VCaP (cell line): Measurements from ENCODE around the gene NR3C2.

ENCODE experiments used
- H3K27ac ChIP-seq: fragments of 450-650 bp; 2 replicates; pipeline ENCODE4 v1.5.1; 2017
- TF ChIP-seq, protein P1 (sequence below): fragments of 450-650 bp; conservative IDR thresholded peaks from 2 replicates; pipeline ENCODE4 v1.5.1; 2017; ENCODE audit warnings: mild to moderate bottlenecking, moderate library complexity

The NR3C2 gene

DNA sequence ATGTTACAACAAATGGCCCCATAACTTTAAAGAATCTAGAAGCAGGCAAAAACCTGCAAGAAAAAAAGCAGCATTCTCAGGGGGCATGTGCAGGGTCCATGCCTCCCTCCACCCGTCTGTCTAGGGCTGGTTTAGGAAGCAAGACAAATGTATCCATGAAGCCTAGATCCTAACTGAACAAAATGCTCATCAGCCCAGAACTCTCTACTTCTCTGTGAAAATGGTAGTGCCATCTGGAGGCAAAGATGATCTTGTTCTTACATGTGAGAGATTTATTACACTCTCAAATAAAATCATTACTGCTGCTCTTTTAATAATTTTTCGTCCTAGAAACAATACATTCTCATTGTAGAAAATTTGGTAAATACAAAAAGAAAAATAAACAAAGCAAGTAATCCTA lies 26.7 kb downstream of the NR3C2 start:
- H3K27ac ChIP-seq: no peak overlapping the region
- TF ChIP-seq, protein P1, sequence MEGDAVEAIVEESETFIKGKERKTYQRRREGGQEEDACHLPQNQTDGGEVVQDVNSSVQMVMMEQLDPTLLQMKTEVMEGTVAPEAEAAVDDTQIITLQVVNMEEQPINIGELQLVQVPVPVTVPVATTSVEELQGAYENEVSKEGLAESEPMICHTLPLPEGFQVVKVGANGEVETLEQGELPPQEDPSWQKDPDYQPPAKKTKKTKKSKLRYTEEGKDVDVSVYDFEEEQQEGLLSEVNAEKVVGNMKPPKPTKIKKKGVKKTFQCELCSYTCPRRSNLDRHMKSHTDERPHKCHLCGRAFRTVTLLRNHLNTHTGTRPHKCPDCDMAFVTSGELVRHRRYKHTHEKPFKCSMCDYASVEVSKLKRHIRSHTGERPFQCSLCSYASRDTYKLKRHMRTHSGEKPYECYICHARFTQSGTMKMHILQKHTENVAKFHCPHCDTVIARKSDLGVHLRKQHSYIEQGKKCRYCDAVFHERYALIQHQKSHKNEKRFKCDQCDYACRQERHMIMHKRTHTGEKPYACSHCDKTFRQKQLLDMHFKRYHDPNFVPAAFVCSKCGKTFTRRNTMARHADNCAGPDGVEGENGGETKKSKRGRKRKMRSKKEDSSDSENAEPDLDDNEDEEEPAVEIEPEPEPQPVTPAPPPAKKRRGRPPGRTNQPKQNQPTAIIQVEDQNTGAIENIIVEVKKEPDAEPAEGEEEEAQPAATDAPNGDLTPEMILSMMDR: peak; percentile 47; the same call in 1 of the 2 replicates

DNA sequence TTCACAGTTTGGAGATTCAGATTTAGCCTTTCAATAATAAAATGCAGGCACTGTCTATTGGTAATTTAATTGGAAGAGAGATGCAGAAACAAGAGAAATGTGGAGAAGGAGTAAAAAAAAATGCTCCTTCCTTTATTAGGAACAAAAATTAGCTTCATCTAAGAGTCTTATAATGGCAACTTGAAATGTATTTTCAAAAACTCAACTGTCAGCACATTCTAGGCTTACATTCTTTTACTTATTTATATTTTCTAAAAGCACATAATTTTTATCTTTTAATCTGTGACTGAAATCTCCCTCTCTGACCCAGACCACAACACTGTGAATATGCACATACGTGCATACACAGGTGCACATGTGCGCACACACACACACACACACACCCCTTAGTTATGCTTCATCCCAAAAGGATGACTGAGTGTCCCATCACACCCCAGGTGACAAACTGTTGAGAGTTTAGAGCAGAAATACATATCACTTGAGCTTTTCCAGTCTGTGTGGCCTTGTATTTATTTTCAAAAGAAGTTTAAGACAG lies 29.7 kb downstream of the NR3C2 start:
- TF ChIP-seq, protein P1: no peak
- H3K27ac ChIP-seq: no peak overlapping the region

DNA sequence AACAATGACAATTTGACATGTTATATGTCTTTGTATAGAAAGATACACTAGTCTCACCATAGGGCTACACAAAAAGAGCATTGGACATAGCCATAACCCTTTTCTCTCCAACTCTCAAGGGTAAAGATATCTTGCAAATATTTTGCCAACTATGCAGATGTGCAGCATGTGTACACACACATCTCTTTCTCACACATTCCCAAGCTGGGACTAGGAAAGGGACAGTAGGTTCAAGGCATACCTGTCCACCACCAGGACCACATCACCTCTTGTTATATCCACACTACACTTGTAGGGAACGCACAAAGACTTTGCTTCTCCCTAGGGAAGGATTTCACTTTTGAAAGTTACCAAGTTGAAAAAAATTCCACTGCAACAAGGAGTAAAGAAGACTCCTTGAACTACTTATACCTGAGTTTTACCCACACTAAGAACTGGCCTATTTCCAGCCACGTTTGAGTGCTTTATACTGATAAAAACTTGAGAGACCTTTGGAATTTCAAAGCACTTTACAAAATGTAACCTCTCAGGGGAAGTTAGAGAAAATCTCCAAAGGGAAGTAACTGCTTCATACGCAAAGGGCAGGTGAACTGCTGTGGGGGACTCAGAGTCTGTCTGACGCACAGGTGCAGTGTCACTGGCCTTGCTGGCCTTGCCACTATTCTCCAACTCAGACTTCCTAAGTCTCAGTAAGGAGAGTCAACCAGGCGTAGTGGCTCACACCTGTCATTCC lies 36.9 kb downstream of the NR3C2 start:
- H3K27ac ChIP-seq: no peak overlapping the region
- TF ChIP-seq, protein P1: no peak

DNA sequence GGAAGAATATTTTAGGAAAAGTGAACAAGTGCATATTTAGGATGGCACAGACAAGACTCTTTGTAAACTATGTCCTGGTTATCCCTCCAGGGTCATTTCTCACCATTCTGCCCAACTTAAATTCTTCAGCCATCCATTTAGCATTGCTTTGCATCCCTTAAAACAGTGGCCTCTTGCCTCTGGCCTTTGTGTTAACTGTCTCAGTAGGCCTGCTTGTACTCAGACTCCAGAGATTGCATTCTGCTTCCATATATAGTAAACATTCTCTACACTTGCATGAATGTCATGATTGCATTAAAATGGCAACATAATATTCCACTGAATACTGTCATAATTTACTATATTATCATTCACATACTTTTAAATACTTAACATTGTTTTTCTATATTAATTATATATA lies 43.2 kb downstream of the NR3C2 start:
- TF ChIP-seq, protein P1: no peak
- H3K27ac ChIP-seq: no peak overlapping the region

DNA sequence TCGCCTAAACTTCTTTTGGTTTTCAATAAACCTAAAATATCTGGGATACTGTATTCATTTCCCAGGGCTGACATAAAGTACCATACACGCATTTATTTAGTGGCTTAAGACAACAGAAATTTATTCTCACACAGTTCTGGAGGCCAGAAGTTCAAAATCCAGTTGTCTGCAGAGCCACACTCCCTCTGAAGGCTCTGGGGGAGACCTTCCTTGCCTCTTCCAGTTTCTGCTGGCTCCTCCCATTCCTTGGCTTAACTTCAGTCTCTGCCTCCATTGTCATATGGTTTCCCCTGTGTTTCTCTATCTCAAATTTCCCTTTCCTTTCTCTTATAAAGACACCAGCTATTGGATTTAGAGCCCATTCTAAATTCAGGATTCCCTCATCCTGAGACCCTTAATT lies 44.4 kb downstream of the NR3C2 start:
- no peak overlapping the region for H3K27ac ChIP-seq
- TF ChIP-seq, protein P1: no peak

DNA sequence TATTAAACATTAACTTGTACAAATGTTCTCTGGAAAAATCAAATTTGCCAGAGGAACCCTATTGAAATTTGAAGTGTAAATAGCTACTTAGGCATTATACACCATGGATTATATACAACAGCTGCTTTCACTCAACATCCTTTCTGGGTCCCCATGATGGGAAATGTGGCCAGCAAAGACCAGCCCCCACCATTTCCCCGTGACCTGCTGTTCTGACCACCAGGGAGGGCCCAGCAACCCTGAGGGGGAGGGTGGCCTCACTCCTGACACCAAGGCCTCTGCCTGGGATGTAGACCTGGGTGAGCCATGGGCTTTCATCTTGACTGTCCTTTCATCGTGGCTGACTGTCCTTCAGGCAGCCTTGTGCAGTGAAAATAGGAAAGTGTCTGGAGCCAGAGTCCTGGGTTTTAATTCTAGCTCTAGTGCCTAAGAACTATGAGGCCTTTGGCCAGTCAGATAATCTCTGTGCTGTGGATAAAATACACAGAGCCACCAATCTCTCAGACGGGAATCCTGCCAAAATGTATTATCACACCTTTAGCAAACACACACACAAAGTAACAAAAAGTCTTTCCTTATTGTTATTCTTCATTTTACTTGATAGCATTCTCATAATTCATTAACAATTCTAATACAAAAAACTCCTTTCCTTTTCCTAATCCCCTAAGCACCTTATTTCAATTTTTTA lies 45.1 kb downstream of the NR3C2 start:
- H3K27ac ChIP-seq: no peak overlapping the region
- TF ChIP-seq, protein P1: no peak

DNA sequence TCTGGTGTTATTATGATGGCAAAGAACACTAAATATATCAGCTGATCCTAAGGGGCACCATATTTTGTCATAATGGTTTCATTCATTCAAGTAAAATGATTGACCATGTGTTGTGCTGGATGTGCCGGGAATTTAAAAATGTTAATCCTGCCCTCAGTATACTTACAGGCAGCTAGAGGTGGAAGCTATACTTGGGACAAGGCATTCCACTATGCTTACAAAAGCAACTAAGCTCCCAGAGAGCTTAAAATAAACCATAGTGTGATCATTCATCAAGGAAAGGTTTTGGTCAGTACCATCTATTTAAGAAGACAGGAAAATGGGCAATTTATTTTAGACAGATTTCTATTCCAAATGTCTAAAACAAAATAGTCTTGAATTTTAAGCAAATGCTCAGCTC lies 46.4 kb downstream of the NR3C2 start:
- H3K27ac ChIP-seq: no peak overlapping the region

More for the DNA sequence above, 46.4 kb downstream of the NR3C2 start:
- TF ChIP-seq, protein P1: no peak
